NK-92 treated with Interleukin-12 subunit alpha and Interleukin-12 subunit beta, amount 100 ng/mL, for 24 hours (cell line): ENCODE data around the gene GPALPP1.
"Not testable (repeated sequence)": the region's sequence is repeated elsewhere in the genome, so short reads cannot be mapped to it uniquely, and the experiment has no call there.

Experiments used
- DNase-seq: peaks from one replicate; lab custom pipeline; 2025; lab: John Stamatoyannopoulos, UW

GPALPP1 gene

GRCh38 chr13:45007225-45007624 lies 17.9 kb downstream of the GPALPP1 start:
- DNase-seq: no peak

- no peak for DNase-seq
These were observed 18.5 kb downstream of the GPALPP1 start for GRCh38 chr13:45007823-45008222.

GRCh38 chr13:45011198-45011597 lies 21.9 kb downstream of the GPALPP1 start:
- no peak for DNase-seq

- DNase-seq: no peak
These were observed 26.0 kb downstream of the GPALPP1 start for GRCh38 chr13:45015300-45015699.

DNA sequence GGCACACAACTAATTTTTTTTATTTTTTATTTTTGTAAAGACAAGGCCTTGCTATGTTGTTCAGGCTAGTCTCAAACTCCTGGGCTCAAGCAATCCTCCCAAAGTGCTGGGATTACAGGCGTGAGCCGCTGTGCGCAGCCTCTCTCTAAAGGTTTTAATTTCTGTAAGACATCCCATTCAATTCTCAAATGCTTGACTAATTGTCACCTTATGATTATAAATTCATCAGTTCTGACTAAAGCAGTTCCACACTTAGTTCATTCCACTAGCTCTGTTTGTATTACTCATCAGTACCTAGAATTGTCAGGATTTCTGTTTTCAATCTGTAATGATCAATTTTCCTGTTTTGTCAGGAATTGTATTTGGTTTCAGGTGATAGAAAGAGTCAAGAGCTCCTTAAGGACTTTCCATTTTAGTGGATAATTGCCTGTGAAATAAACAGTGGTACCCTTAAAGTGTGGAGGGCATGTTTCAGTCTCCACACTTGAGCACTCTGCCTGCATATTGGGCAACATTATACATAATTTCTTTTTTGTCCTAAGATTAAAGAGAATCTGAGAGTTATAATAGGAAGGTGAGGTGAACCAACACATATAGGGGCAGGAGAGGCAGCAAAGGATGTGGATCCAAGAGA lies 27.6 kb downstream of the GPALPP1 start:
- no peak for DNase-seq

DNA sequence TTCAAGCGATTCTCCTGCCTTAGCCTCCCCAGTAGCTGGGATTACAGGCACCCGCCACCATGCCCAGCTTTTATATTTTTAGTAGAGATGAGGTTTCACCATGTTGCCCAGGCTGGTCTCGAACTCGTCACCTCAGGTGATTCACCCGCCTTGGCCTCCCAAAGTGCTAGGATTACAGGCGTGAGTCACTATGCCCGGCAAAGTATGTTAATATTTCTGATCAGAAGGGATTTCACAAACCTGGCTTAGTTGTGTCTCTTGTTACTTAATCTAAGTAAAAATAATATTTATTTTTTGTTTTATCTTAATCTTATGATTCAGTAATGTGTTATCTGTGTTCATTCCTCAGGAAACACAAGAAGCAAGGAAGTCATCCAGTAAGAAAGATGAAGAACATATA lies 30.6 kb downstream of the GPALPP1 start:
- not testable (repeated sequence) for DNase-seq

DNA sequence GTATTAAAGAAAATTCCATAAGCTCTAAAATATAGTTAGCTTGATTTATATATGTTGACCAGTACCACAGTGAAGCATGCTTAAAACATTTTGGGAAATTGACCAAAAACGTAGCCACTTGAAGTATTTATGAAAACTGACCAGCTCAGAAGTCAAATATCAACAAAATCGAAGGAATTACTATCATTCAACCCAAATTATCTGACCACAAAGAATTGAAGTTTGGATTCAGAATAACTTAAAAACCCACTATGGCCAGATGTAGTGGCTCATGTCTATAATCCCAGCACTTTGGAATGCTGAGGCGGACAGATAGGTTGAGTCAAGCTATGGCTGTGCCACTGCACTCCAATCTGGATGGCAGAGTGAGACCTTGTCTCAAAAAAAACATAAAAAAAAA lies 31.9 kb downstream of the GPALPP1 start:
- no peak for DNase-seq

- DNase-seq: no peak
These were observed 35.5 kb downstream of the GPALPP1 start for GRCh38 chr13:45024847-45025246.

GRCh38 chr13:45034342-45034741 lies 45.0 kb downstream of the GPALPP1 start:
- no peak for DNase-seq

- DNase-seq: no peak
These were observed 46.9 kb downstream of the GPALPP1 start for GRCh38 chr13:45036206-45036605.

GRCh38 chr13:45040173-45040572 lies 50.8 kb downstream of the GPALPP1 start:
- no peak for DNase-seq

DNA sequence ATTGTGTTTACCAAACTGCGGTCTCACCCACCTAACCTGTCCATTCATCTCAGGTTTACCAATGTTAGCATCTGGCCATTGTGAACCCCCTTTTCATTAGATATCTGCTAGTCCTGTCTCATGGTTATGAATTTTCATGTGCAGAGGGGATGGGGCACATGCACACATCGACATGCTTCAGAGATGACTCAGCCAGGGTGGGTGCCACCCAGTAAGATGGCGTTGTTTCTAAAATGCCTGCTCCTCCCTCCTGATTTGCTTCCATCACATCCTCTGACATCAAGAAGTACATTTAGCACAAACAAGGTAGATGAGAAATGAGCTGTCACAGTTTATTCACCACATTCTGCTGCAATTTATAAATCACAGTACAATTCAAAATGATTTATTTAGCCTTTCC lies 51.3 kb downstream of the GPALPP1 start:
- DNase-seq: no peak

DNA sequence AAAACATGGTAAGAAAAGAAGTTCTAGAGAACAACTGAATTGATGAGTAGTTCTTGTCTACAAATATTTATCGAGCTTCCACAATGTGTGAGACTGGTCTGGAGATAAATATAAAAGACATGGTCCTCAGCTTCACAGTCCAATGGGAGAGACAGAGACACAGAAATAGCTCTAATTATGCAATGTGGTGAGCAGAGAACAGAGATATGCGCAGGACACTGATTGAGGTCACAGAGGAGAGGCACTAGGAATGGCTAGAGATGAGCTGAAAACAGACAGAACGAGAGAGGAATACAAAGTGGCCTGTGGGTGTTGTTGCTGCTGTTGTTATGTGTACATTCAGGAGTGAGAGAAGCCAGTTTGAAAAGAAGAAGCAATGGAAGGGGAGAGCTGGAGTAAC lies 53.2 kb downstream of the GPALPP1 start:
- DNase-seq: no peak

- no peak for DNase-seq
These were observed 57.1 kb downstream of the GPALPP1 start for GRCh38 chr13:45046445-45046844.

DNA sequence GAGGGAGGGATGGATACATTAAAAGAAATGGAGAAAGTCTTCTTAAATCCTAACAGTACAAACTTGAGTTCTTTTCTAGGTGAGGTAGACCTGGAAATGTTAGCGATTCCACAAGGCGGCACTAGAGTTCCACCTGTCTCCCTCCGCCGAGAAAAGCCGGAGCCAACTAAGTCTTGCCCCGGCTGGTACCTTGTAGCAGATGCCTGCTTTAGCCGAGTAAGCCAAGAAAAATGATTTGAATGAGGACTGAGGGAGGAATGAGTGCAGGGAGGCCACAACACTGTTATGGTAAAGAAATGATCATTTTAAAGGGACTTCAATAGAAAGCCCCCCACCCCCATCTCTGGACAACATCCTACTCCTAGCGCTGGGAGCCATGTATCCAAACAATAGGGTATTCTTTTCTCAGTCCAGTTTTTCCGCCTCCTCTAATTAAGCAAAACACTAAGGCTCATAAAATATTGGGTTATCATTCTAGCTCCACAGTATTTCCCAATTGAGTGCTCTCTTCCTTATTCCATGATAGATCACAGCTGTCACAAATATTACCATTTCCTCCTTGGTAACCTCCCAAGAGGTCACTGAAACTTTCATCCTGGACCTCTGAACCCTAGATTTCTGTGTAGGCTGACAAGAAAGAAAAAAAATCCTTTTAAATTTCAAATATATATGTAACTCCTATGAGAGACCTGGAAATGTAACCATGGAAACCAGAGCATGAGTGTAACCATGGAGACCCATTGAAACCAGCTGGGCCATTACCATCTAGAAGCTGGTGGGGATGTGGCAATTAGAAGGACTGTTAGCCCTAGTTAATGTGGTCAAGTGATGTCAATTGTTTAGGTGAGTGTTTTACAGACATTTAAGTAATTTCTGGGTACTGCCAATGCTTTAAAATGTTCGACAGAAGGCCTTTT lies 58.3 kb downstream of the GPALPP1 start:
- DNase-seq: peak; percentile 25

DNA sequence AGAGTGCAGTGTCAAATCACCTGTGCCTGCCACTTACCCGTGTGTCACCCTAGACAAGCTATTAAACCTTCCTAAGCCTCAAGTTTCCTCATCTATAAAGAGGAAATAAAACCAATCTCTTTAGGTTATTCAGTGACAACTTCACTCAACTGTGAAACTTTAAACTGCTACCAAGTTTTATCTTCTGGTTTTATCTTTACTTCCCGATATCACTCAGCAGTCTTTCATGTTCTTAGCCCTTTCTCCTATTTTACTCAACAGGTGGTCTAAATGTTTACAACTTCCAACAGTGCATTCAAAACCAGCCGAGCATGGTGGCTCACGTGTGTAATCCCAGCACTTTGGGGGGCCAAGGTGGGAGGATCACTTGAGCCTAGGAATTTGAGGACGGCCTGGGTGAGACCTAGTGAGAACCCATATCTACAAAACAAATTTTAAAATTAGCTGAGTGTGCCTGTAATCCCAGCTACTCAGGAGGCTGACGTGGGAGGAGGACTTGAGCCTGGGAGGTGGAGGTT lies 59.6 kb downstream of the GPALPP1 start:
- DNase-seq: no peak

- DNase-seq: no peak
These were observed 60.1 kb downstream of the GPALPP1 start for GRCh38 chr13:45049478-45049877.

DNA sequence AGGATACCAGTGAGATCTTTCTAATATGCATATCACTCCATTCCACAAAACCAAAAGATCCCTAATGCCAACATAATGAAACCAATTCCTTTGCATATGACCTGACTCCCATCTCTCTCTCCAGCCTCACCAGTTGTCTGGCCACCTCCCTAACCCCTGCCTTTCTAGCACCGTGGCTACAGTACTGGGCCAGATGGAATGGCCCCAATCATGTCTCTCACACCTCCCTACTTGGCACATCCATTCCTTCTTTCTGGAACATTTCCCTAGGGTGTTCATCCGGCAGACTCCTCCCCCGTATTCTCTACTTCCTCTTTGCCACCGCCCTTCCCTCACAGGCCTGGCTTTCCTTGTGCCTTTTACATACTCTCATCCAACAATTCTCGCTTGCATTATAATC lies 62.0 kb downstream of the GPALPP1 start:
- no peak for DNase-seq

- peak; percentile 35 for DNase-seq
These were observed 66.0 kb downstream of the GPALPP1 start for GRCh38 chr13:45055198-45055901.

DNA sequence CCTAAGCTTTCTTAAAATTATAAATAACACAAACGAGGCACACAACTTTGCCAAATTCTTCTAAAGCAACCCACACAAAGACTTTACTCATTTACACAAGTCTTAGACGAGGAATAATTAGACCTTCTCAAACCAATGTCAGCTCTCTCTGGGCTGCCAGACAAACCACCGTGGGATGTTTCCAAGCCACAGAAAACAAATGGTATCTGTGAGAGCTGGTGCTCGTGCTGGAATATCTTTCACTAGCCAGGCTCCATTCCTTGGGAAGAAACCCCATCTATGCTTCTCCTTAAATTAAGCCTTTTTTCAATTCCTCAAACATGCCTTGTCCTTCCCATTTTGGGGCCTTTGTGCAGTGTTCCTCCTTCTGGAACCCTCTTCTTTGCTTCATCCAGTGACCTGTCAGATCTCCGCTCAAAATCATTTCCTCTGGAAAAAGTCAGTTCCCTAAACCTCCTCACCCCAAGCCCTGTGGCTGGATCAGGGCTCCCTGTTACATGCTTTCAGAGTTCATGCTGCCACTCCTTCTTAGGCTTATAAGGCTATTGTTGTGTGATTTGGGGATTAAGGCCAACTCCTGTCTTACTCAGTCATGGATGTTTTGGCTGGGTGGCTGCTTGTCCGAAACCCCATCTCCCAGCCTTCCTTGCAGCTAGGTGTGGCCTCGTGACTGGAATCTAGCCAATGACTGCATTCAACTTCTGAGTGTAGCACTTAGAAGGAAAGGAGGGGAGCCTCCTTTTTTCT lies 66.7 kb downstream of the GPALPP1 start:
- DNase-seq: no peak

DNA sequence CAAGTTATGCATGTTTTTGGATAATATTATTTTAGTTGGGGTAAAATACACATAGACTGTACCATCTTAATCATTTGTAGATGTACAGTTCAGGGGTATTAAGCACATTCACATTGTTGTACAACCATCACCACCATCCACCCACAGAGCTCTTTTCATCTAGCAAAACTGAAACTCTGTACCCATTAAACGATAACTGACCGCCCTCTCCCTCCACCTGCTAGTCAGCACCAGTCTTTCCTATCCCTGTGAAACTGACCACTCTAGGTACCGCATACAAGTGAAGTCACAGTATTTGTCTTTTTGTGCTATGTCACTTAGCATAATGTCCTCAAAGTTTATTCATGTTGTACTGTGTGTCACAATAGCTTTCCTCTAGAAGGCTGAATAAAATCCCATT lies 70.7 kb downstream of the GPALPP1 start:
- DNase-seq: no peak
